GM19463 (cell line): ENCODE data around the gene PLEKHJ1.
"Not testable (repeated sequence)": the region's sequence is repeated elsewhere in the genome, so short reads cannot be mapped to it uniquely, and the experiment has no call there.

Source experiments
- ATAC-seq: cut with Tn5 transposase; IDR thresholded peaks from one replicate; pipeline ENCODE4 v1.9.1; 2021; ENCODE audit warnings: mild to moderate bottlenecking, moderate library complexity; ENCODE audit not compliant: unreplicated experiment

Gene PLEKHJ1

GRCh38 chr19:2201473-2202148, 34.5 kb downstream of the PLEKHJ1 start:
- ATAC-seq: no peak

DNA sequence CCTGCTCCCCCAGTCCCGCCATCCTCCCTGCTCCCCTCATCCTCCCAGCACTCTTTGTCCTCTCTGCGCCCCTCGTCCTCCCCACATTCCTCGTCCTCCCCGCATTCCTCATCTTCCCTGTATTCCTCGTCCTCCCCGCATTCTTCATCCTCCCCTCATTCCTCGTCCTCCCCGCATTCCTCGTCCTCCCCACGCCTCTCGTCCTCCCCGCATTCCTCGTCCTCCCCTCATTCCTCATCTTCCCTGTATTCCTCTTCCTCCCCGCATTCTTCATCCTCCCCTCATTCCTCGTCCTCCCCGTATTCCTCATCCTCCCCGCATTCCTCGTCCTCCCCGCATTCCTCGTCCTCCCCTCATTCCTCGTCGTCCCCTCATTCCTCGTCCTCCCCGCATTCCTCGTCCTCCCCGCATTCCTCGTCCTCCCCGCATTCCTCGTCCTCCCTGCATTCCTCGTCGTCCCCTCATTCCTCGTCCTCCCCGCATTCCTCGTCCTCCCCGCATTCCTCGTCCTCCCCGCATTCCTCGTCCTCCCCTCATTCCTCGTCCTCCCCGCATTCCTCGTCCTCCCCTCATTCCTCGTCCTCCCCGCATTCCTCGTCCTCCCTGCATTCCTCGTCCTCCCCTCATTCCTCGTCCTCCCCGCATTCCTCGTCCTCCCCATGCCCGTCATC, 35.4 kb downstream of the PLEKHJ1 start:
- not testable (repeated sequence) for ATAC-seq

GRCh38 chr19:2199861-2200623, 36.1 kb downstream of the PLEKHJ1 start:
- ATAC-seq: no peak

- no peak for ATAC-seq
These were observed 36.9 kb downstream of the PLEKHJ1 start for GRCh38 chr19:2199215-2199614.

DNA sequence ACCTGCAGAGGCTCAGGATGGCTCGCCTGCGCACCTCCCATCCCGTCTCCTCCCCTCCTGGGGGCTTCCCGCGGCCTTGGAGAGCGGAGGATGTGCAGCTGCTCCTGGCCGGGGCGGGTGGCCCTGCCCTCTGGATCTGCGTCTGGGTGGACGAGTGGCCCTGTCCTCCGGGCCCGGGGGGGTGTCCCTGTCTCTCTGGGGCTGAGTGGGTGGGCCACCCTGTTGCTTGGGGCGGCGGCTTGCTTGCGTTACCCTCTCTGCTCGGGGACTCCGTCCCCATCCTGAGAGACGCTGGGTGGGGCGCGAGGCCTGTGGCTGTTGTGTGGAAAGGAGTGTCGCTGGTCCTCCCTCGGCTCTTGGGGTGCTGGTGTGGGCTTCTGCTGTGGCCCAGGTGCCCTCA, 37.8 kb downstream of the PLEKHJ1 start:
- no peak for ATAC-seq

GRCh38 chr19:2197270-2197669, 38.9 kb downstream of the PLEKHJ1 start:
- no peak for ATAC-seq

- ATAC-seq: no peak
These were observed 40.2 kb downstream of the PLEKHJ1 start for GRCh38 chr19:2195914-2196313.

DNA sequence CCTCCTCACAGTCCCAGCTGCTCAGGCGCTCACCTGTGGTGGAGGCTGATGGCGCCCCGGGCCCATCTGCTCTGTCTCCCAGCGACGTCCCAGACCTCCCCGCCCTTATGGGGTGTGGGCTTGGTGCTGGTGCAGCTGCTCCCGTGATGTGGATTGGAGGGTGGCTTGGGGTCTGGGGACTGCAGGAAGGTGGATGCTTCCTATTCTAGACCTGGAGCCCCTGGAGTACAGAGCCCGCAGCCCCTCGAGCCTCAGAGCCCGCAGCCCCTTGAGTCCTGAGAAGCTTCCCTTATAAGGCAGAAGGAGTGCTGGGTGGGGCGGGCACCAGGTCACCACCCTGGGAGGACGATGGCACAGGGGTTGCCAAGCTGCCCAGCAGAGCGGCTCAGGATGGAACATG, 40.8 kb downstream of the PLEKHJ1 start:
- ATAC-seq: no peak

DNA sequence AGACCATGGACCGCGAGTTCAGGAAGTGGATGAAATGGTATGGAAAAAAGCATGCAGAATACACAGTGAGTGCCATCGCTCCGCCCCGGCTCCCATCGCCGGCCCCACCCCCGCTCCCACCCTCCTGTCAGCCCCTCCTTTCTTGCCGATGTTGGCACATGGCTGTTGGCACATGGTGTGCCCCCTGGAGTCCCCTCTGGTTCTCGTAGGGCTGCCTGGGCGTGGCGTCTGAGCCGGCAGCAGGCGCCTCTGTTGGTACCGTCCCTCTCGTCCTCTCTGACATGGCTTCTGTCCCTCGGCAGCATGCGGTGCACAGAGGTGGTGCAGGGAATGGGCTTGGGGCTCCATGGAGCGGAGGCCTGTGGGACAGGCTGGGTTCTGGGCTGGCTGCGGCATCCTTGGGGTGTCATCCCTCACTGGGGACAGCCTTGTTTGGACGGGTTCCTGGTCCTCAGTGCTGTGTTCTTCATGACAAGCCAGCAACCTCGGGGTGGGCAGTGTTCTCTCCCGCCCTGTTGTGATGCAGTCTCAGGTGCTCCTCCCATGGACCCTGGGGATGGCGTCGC, 41.5 kb downstream of the PLEKHJ1 start:
- ATAC-seq: no peak

- no peak for ATAC-seq
These were observed 42.3 kb downstream of the PLEKHJ1 start for GRCh38 chr19:2193807-2194206.

DNA sequence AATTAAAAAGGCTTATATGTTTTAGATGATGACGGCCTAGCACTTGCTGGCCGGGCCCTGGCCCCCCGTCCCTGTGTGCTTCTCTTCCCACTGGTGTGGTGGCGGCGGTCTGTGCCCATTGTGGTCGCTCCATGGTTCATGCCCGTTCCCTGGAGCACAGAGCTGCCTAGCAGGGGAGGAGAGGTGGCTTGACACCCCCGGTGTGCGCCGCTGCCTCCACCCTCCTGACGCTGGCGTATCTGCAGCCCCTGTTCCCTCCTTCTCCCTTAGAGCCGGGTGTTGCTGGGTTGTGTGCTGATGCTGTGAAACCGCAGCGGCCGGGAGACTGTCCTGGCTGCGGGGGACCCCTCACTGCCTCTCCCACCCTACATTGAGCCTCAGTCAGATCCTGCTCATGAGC, 43.3 kb downstream of the PLEKHJ1 start:
- no peak for ATAC-seq

- ATAC-seq: no peak
These were observed 44.4 kb downstream of the PLEKHJ1 start for GRCh38 chr19:2191456-2192310.

GRCh38 chr19:2190848-2191455, 45.2 kb downstream of the PLEKHJ1 start:
- no peak for ATAC-seq

DNA sequence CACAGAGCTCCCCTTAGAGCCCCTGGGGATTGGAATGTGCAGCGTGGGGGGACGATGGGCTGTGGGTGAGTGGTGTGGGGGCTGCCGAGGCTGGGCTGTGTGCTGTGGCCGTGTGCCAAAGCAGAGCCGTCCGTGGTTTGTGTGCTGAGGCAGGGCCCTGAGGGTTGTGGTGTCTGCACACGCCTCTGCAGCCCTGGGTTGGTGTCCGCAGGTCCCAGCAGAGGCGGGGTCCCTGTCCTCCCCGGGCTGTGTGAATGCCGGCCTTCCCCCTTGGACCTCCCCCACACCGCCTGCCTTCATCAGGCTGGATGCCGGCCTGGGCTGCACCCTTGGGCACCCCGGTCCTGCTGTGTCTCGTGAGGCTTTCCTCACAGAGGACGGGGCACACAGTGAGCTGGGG, 46.2 kb downstream of the PLEKHJ1 start:
- ATAC-seq: no peak

DNA sequence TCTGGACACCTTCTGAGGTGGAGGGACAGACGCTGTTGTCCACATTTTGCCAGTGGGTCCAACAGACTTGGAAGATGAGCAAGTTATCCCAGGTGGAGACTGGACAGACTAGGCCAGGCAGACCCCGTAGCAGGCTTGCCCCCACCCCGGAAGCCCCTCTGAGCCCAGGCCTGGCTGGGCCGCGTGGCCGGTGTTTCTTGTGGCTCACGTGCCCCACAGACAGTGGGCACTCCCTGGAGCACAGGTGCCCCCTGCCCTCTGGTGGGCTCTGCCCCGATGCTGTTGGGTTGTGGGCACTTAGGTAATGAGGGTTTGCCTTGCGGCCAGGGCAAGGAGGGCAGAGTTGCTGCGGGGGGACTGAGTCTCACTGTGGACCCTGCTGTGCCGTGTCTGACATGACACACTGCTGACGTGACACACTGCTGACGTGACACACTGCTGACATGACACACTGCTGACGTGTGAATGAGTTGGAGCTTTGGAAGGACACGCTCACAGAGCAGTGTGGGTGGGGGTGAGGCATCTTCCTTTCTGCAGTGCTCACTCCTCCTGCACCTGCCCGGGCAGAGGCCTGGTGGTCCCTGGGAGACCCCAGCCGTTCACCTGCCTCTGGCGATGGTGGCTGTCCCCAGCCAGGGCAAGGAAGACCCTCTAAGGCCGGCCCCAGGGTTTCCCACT, 47.3 kb downstream of the PLEKHJ1 start:
- ATAC-seq: no peak

GRCh38 chr19:2187159-2187558, 49.0 kb downstream of the PLEKHJ1 start:
- no peak for ATAC-seq

GRCh38 chr19:2186071-2186846, 49.9 kb downstream of the PLEKHJ1 start:
- ATAC-seq: no peak

DNA sequence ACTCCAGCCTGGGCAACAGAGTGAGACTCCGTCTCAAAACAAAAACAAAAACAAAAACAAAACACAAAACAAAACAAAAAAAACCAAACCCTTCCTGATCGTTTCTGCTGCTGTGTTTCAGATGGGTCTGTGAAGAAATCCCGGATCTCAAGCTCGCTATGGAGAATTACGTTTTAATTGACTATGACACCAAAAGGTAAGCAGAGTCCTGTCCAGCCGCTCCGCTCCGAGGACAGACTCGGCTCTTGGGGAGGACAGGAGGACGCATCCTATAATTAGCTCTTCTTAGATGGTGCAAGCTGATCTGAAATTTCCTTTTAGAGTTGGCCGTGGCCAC, 50.4 kb downstream of the PLEKHJ1 start:
- no peak for ATAC-seq

DNA sequence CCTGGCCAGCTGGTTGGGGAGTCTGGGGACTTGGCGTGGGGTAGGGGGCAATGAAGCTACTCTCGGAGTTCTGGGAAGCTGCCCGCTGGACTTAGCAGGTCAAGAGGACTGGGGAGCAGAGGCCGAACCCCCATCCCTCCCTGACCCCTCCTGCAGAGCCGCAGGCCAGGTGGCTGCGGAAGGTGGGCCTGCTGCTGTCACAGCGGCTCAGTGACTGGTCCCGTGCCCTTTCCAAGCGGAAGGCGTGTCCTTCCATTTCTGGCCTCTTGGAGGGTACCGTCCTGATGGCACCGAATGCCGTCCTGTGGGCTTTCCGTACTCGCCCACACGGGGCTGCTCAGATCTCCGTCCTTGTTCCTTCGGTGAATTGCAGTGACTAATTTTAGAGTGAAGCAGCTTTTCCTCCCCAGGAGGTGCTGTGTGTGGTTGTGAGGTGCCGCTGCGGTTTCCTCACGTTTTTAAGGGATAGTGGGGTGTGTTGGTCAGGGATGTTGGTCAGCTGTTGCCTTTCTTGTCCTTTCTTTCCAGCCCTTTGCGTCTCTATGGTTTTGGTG, 51.6 kb downstream of the PLEKHJ1 start:
- ATAC-seq: no peak
